HCT116 (cell line): ENCODE data around the gene SUCNR1. TPM values are rescaled to one million over a fixed set of nuclear protein-coding genes. Genes with fewer than 3 reads are reported as not detected.

ENCODE experiments used
- ATAC-seq: fragments of 200-7000 bp; cut with Tn5 transposase; 2 replicates; pipeline ENCODE4 v1.9.1; 2020; ENCODE audit warnings: mild to moderate bottlenecking, moderate library complexity
- BruUV-seq: library from RNA; stranded (reverse); fragments of 400-500 nt; replicated peaks from 2 replicates; lab custom pipeline; 2021; lab: Mats Ljungman, UMichigan
- CTCF ChIA-PET: fragments of 300-600 bp; sonication (Branson Sonifier 250); formaldehyde crosslinking; loops from one replicate; lab custom pipeline; 2021; ENCODE audit warnings: antibody characterized with exemption; lab: Charles Lee
- POLR2A ChIA-PET: fragments of 300-600, 350-600 bp; sonication (Branson Sonifier 250); formaldehyde crosslinking; loops from one replicate; lab custom pipeline; 2021; ENCODE audit warnings: antibody characterized with exemption; lab: Charles Lee
- RAD21 ChIA-PET, 2 experiments: fragments of 300-600 bp; sonication (Branson Sonifier 250); formaldehyde crosslinking; loops; one replicate each; lab custom pipeline; 2023; ENCODE audit warnings: low total read pairs in 2 of 2; ENCODE audit not compliant: uncharacterized antibody in 2 of 2, unreplicated experiment in 2 of 2, low non-redundant PET in 1 of 2; lab: Charles Lee
- DNase-seq: peaks from one replicate; pipeline ENCODE4 v3.0.0-alpha.2; 2010; ENCODE audit warnings: low read depth, low spot score
- H2AFZ ChIP-seq: fragments of 200-600 bp; shearing (Covaris generic), sonication (generic); 2 replicates; pipeline ENCODE4 v1.6.1; 2017; ENCODE audit warnings: low read depth, mixed run types, mixed read lengths, antibody characterized with exemption, low read length; ENCODE audit not compliant: poor library complexity, severe bottlenecking
- H3K27ac ChIP-seq: 2 replicates; pipeline ENCODE4 v1.5.1; 2012; ENCODE audit warnings: low read depth, low read length
- H3K27me3 ChIP-seq: fragments of 200-600 bp; sonication (generic); 2 replicates; pipeline ENCODE4 v1.6.1; 2016; ENCODE audit warnings: mixed run types, low read length, mixed read lengths; ENCODE audit not compliant: insufficient read depth
- H3K36me3 ChIP-seq, 2 experiments: fragments of 200-500 bp in 1 of 2; fragments of 200-600 bp in 1 of 2; sonication (Bioruptor generic) in 1 of 2; sonication (generic) in 1 of 2; 2 replicates each; pipeline versions ENCODE4 v1.5.1 to v1.6.1; 2014 to 2016; ENCODE audit warnings: low read length in 2 of 2, inconsistent platforms in 1 of 2, mixed read lengths in 1 of 2, mixed run types in 1 of 2; ENCODE audit not compliant: insufficient read depth in 2 of 2, control insufficient read depth in 1 of 2
- H3K4me1 ChIP-seq, 2 experiments: fragments of 200-600 bp in 1 of 2; sonication (generic) in 1 of 2; 2 replicates each; pipeline versions ENCODE4 v1.5.1 to v1.6.1; 2012 to 2017; ENCODE audit warnings: low read length in 2 of 2, inconsistent platforms in 1 of 2, mild to moderate bottlenecking in 1 of 2, mixed read lengths in 1 of 2, mixed run types in 1 of 2, moderate library complexity in 1 of 2; ENCODE audit not compliant: insufficient read depth in 2 of 2, control insufficient read depth in 1 of 2
- H3K4me2 ChIP-seq: fragments of 200-600 bp; sonication (generic); 2 replicates; pipeline ENCODE4 v1.6.1; 2017; ENCODE audit warnings: mixed run types, low read length, mixed read lengths
- H3K4me3 ChIP-seq, 2 experiments: fragments of 200-600 bp in 1 of 2; sonication (generic) in 1 of 2; replicated peaks in 1 of 2; 2 replicates each; pipeline ENCODE4 v1.5.1; 2011 to 2016; ENCODE audit warnings: low read length in 2 of 2, control low read depth in 1 of 2, low read depth in 1 of 2, mild to moderate bottlenecking in 1 of 2, mixed read lengths in 1 of 2, mixed run types in 1 of 2
- H3K79me2 ChIP-seq: fragments of 200-600 bp; sonication (generic); 2 replicates; pipeline ENCODE4 v1.6.1; 2017; ENCODE audit warnings: mild to moderate bottlenecking, mixed run types, low read length, moderate library complexity, mixed read lengths; ENCODE audit not compliant: insufficient read depth
- H3K9ac ChIP-seq: fragments of 200-600 bp; sonication (generic); 2 replicates; pipeline ENCODE4 v1.6.1; 2016; ENCODE audit warnings: low read length, mixed read lengths
- H3K9me2 ChIP-seq: fragments of 200-600 bp; sonication (generic), shearing (Covaris generic); 2 replicates; pipeline ENCODE4 v1.6.1; 2017; ENCODE audit warnings: mixed run types, mild to moderate bottlenecking, moderate library complexity; ENCODE audit not compliant: insufficient read depth
- H3K9me3 ChIP-seq, 2 experiments: fragments of 200-500 bp in 1 of 2; fragments of 200-600 bp in 1 of 2; sonication (Bioruptor generic) in 1 of 2; sonication (generic) in 1 of 2; 2 replicates each; pipeline ENCODE4 v1.6.1; 2014 to 2017; ENCODE audit warnings: low read length in 2 of 2, mixed read lengths in 2 of 2, inconsistent platforms in 1 of 2, low read depth in 1 of 2, mild to moderate bottlenecking in 1 of 2, mixed run types in 1 of 2, moderate library complexity in 1 of 2; ENCODE audit not compliant: control insufficient read depth in 1 of 2, insufficient read depth in 1 of 2
- H4K20me1 ChIP-seq: fragments of 200-600 bp; sonication (generic), shearing (Covaris generic); 2 replicates; pipeline ENCODE4 v1.6.1; 2017; ENCODE audit warnings: mixed run types, mild to moderate bottlenecking, moderate library complexity; ENCODE audit not compliant: insufficient read depth
- CBX3 ChIP-seq: IDR thresholded peaks from 2 replicates; pipeline ENCODE4 v1.6.1; 2012; ENCODE audit warnings: low read depth
- CTCF ChIP-seq, 3 experiments: fragments of 200-600 bp in 1 of 3; sonication (generic) in 1 of 3; IDR thresholded peaks in 2 of 3; conservative IDR thresholded peaks in 1 of 3; 2 replicates each; pipeline ENCODE4 v1.5.1; 2012 to 2017; ENCODE audit warnings: low read depth in 2 of 3, low read length in 2 of 3, antibody characterized with exemption in 1 of 3, borderline replicate concordance in 1 of 3, control low read depth in 1 of 3, mild to moderate bottlenecking in 1 of 3, mixed read lengths in 1 of 3, mixed run types in 1 of 3, moderate library complexity in 1 of 3; ENCODE audit not compliant: insufficient read depth in 1 of 3
- EGR1 ChIP-seq: IDR thresholded peaks from 2 replicates; pipeline ENCODE4 v1.6.1; 2012; ENCODE audit warnings: low read depth
- EZH2 ChIP-seq: fragments of 200-600 bp; sonication (generic); IDR thresholded peaks from 2 replicates; pipeline ENCODE4 v1.6.1; 2017; ENCODE audit warnings: antibody characterized with exemption, mixed run types
- EZH2phosphoT487 ChIP-seq: fragments of 200-600 bp; IDR thresholded peaks from 2 replicates; pipeline ENCODE4 v1.6.1; 2018; ENCODE audit warnings: antibody characterized with exemption, borderline replicate concordance
- JUND ChIP-seq: IDR thresholded peaks from 2 replicates; pipeline ENCODE4 v1.6.1; 2012
- POLR2AphosphoS5 ChIP-seq: IDR thresholded peaks from 2 replicates; pipeline ENCODE4 v1.6.1; 2011; ENCODE audit warnings: mild to moderate bottlenecking, low read depth, low read length, moderate library complexity
- REST ChIP-seq: IDR thresholded peaks from 2 replicates; pipeline ENCODE4 v1.6.1; 2012; ENCODE audit warnings: low read depth
- SIN3A ChIP-seq: IDR thresholded peaks from 2 replicates; pipeline ENCODE4 v1.6.1; 2012; ENCODE audit warnings: low read depth
- SP1 ChIP-seq: IDR thresholded peaks from 2 replicates; pipeline ENCODE4 v1.6.1; 2012; ENCODE audit warnings: low read depth
- SRF ChIP-seq: IDR thresholded peaks from 2 replicates; pipeline ENCODE4 v1.6.1; 2012; ENCODE audit warnings: low read depth
- TCF7L2 ChIP-seq: IDR thresholded peaks from 2 replicates; pipeline ENCODE4 v1.7.0; 2011; ENCODE audit warnings: borderline replicate concordance, inconsistent platforms; ENCODE audit not compliant: insufficient read depth, insufficient read length; ENCODE audit errors: extremely low read depth
- YY1 ChIP-seq: IDR thresholded peaks from 2 replicates; pipeline ENCODE4 v1.6.1; 2011; ENCODE audit warnings: low read length, low read depth, moderate library complexity, mild to moderate bottlenecking; ENCODE audit not compliant: insufficient replicate concordance; ENCODE audit errors: extremely low read depth
- ZFX ChIP-seq: fragments of 450-650 bp; IDR thresholded peaks from 2 replicates; pipeline ENCODE4 v1.6.1; 2017
- intact Hi-C: fragments of 100-400 bp; cut with micrococcal nuclease; formaldehyde crosslinking; loops from 2 replicates; pipeline ENCODE4 v1.10.0; 2022
- total RNA-seq: library from RNA; stranded (reverse); gene quantifications from one replicate; pipeline ENCODE4 v1.2.1, GENCODE V29; 2021; ENCODE audit not compliant: unreplicated experiment
- TF ChIP-seq, protein P1 (sequence below): IDR thresholded peaks from 2 replicates; pipeline ENCODE4 v1.6.1; 2012
- TF ChIP-seq, protein P2 (sequence below): IDR thresholded peaks from 2 replicates; pipeline ENCODE4 v1.6.1; 2012

Gene SUCNR1
- total RNA-seq, 1 experiment from 2014 or later, result 0.17 TPM

GRCh38 chr3:151924753-151925152 lies 51.3 kb downstream of the SUCNR1 start:
- intact Hi-C loops, result no loop called here

GRCh38 chr3:151925419-151925818 lies 52.0 kb downstream of the SUCNR1 start:
- POLR2A ChIA-PET, result no interaction called here
- Histone ChIP-seq H3K36me3 (no peaks in the 10 kb centered on the region), H3K9me3 (no peaks in the 10 kb centered on the region), H3K4me2 (no peak overlapping the region)
- no TSS peak for BruUV-seq
- CTCF ChIA-PET, result interaction anchor here (1.5 kb wide), 1 partner anchor 486 kb away, joined by 4 read pairs; no protein-coding TSS in a partner anchor
- TF ChIP-seq CBX3 (no peak), SP1 (no peak), SRF (no peak), REST (no peak), CTCF (IDR thresholded peaks at IDR 0.05 in 2 of 3, conservative IDR thresholded peaks at IDR 0.05 in 1 of 3; ENCODE audit: borderline replicate concordance in 1 of 3, insufficient read depth in 1 of 3, low read depth in 2 of 3, low read length in 2 of 3) (no peak), JUND (no peak), ZFX (no peak), EGR1 (no peak), EZH2phosphoT487 (no peak), EZH2 (no peak)
- TF ChIP-seq, all 23 proteins: peak for 0
- Histone ChIP-seq H2AFZ (no peak overlapping the region), H3K4me1 (peaks cover 7 to 25% of the 10 kb centered on the region in 2 experiments; a peak in 2 of 4 replicates), H3K9me2 (no peaks in the 10 kb centered on the region), H3K27ac (no peak overlapping the region), H3K4me3 (no peak overlapping the region), H3K9ac (no peak overlapping the region), H3K27me3 (no peaks in the 10 kb centered on the region), H3K79me2 (no peaks in the 10 kb centered on the region), H4K20me1 (no peaks in the 10 kb centered on the region)
- ATAC-seq, result no peak
- intact Hi-C loops, result no loop called here
- RAD21 ChIA-PET, result interaction anchor here in 1 of 2 experiments (0.6 kb wide), 1 partner anchor 17 kb away, joined by 3 read pairs; no protein-coding TSS in a partner anchor
- no peak for DNase-seq

More at GRCh38 chr3:151924753-151925152, 51.3 kb downstream of the SUCNR1 start:
- Histone ChIP-seq H3K9ac (no peak overlapping the region), H3K27ac (no peak overlapping the region), H3K9me3 (no peaks in the 10 kb centered on the region), H3K36me3 (no peaks in the 10 kb centered on the region), H2AFZ (no peak overlapping the region), H3K79me2 (no peaks in the 10 kb centered on the region), H3K4me2 (no peak overlapping the region), H3K27me3 (no peaks in the 10 kb centered on the region), H3K4me1 (peaks cover 7 to 25% of the 10 kb centered on the region in 2 experiments; a peak in 2 of 4 replicates), H3K9me2 (no peaks in the 10 kb centered on the region), H4K20me1 (no peaks in the 10 kb centered on the region), H3K4me3 (no peak overlapping the region)
- DNase-seq (no peak), ATAC-seq (no peak)
- no peak for TF ChIP-seq TCF7L2
- TF ChIP-seq POLR2AphosphoS5, result no peak
- TF ChIP-seq SRF, result no peak
- TF ChIP-seq, protein P1, sequence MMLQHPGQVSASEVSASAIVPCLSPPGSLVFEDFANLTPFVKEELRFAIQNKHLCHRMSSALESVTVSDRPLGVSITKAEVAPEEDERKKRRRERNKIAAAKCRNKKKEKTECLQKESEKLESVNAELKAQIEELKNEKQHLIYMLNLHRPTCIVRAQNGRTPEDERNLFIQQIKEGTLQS, result no peak
- TF ChIP-seq, protein P2, sequence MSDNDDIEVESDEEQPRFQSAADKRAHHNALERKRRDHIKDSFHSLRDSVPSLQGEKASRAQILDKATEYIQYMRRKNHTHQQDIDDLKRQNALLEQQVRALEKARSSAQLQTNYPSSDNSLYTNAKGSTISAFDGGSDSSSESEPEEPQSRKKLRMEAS, result no peak
- TF ChIP-seq YY1, result no peak
- no peak for TF ChIP-seq SIN3A
- ChIA-PET RAD21 (interaction anchor here in 1 of 2 experiments (0.6 kb wide), 1 partner anchor 18 kb away, joined by 3 read pairs; no protein-coding TSS in a partner anchor), POLR2A (no interaction called here), CTCF (interaction anchor here (1.5 kb wide), 1 partner anchor 485 kb away, joined by 4 read pairs; no protein-coding TSS in a partner anchor)
- BruUV-seq, result no TSS peak
